Measurements from ENCODE around the gene YIPF1.

- no peak for TF ChIP-seq POLR2A (IDR thresholded peaks at IDR 0.05)
- no peak for TF ChIP-seq CTCF (IDR thresholded peaks at IDR 0.05)
Measured at GRCh38 chr1:53890522-53890941, 935 bp upstream of the YIPF1 start.

Measured in tibial nerve (tissue), 3 donors.